ENCODE data around the gene FARP1. TPM values are rescaled to one million over a fixed set of nuclear protein-coding genes. Genes with fewer than 3 reads are reported as not detected.

The FARP1 gene
- total and polyA plus RNA-seq, 2 of the 8 experiments (the other 6 are each of a cell fraction or from before 2014, with no cell fraction given), result 24.7 to 104 TPM

DNA sequence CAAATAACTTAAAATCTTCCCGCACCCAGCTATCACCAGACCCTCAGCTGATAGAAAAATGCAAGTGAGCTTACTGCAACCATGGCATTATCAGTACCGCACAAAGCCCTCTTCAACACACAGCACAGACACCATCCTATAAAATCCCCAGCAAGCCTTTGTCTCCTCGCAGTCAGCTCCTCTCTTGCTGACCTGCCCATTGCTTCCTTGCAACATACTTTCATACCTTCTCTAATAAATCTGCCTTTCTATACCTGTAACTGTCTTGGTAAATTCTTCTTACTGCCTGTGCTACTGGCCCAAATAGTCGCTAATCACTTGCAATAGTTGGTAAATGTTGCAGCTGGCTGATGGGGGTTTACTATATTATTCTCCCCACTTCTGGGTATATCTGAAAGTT is 43.3 kb upstream of the FARP1 start:
- FAIRE-seq, result no peak
- WGBS, 2 experiments (ENCODE audit: extremely low coverage in 1 of 2, insufficient coverage in 1 of 2, insufficient read length in 1 of 2, insufficient replicate concordance in 2 of 2, low coverage in 1 of 2, low lambda C conversion rate in 2 of 2, missing lambda C conversion rate in 1 of 2), result 92% methylated on average over 4 of the region's 4 CpGs; no CpG with 5 or more reads in 1 of the 2 experiments
- TF ChIP-seq CBX8 (IDR thresholded peaks at IDR 0.05; ENCODE audit: borderline replicate concordance, low read depth, low read length) (no peak), CHD2 (IDR thresholded peaks at IDR 0.05; ENCODE audit: low read length) (no peak), RNF2 (IDR thresholded peaks at IDR 0.05; ENCODE audit: borderline replicate concordance, low read depth, low read length, missing control alignments, poor library complexity, severe bottlenecking) (no peak), HDAC6 (IDR thresholded peaks at IDR 0.05; ENCODE audit: low read depth, low read length) (no peak), SUZ12 (IDR thresholded peaks at IDR 0.05; ENCODE audit: low read length) (no peak), BACH1 (IDR thresholded peaks at IDR 0.05; ENCODE audit: low read length) (no peak), TBP (IDR thresholded peaks at IDR 0.05; ENCODE audit: low read depth, low read length) (no peak), POLR2A (IDR thresholded peaks at IDR 0.05; ENCODE audit: control extremely low read depth in 1 of 2, low read depth in 2 of 2, low read length in 2 of 2) (no peak), GTF2F1 (IDR thresholded peaks at IDR 0.05; ENCODE audit: borderline replicate concordance, low read depth, low read length) (no peak), TAF7 (optimal IDR thresholded peaks at IDR 0.05; ENCODE audit: borderline replicate concordance, low read depth, low read length) (no peak), KDM4A (IDR thresholded peaks at IDR 0.05; ENCODE audit: low read depth, low read length, severe bottlenecking) (no peak)

More for the DNA sequence above, 43.3 kb upstream of the FARP1 start:
- ChIA-PET POLR2A (ENCODE audit: partially characterized antibody) (no interaction called here), CTCF (ENCODE audit: partially characterized antibody) (interaction anchor here (2.0 kb wide), 1 partner anchor 9 kb away, joined by 4 read pairs; no protein-coding TSS in a partner anchor)
- Histone ChIP-seq H2BK12ac (ENCODE audit: low read depth, low read length) (no peak overlapping the region), H3K79me1 (ENCODE audit: low read depth, low read length) (no peaks in the 10 kb centered on the region), H3K36me3 (ENCODE audit: control insufficient read depth in 2 of 4, insufficient read depth in 4 of 4, low read length in 3 of 4) (no peaks in the 10 kb centered on the region; a peak in 1 of 8 replicates), H3K18ac (ENCODE audit: extremely low read depth, low read length) (no peak overlapping the region), H3K4me3 (ENCODE audit: extremely low read depth in 1 of 4, insufficient read depth in 2 of 4, low read depth in 3 of 4, low read length in 4 of 4) (no peak overlapping the region), H3K9me3 (ENCODE audit: insufficient read depth in 2 of 2, low read depth in 1 of 2, low read length in 1 of 2) (peaks cover 6 to 7% of the 10 kb centered on the region in 2 experiments; a peak in 2 of 4 replicates), H4K20me1 (replicated peaks in 1 of 2; ENCODE audit: control insufficient read depth in 1 of 2, insufficient read depth in 2 of 2, low read length in 2 of 2) (no peaks in the 10 kb centered on the region), H4K5ac (ENCODE audit: insufficient read length, low read depth, low read length) (no peak overlapping the region), H2BK120ac (replicated peaks; ENCODE audit: low read depth, low read length) (no peak overlapping the region), H4K8ac (ENCODE audit: extremely low read depth, insufficient read depth, low read length) (no peak overlapping the region), H2AFZ (ENCODE audit: low read length) (no peak overlapping the region), H3K79me2 (ENCODE audit: control insufficient read depth in 1 of 2, insufficient read depth in 2 of 2, low read length in 2 of 2) (no peaks in the 10 kb centered on the region), H2BK20ac (ENCODE audit: low read length) (no peak overlapping the region), H3K23ac (ENCODE audit: insufficient read length) (no peak overlapping the region), H3K4me2 (ENCODE audit: insufficient read depth in 1 of 2, low read depth in 2 of 2, low read length in 2 of 2) (no peak overlapping the region), H2AK5ac (ENCODE audit: low read depth, low read length) (no peak overlapping the region), H3K56ac (replicated peaks; ENCODE audit: insufficient read length, low read depth, low read length) (no peak overlapping the region), H3K4ac (replicated peaks; ENCODE audit: insufficient read length, low read depth, low read length) (no peak overlapping the region), H3K27me3 (replicated peaks in 1 of 4; ENCODE audit: control insufficient read depth in 3 of 4, extremely low read depth in 1 of 4, insufficient read depth in 3 of 4, low read length in 3 of 4) (no peaks in the 10 kb centered on the region), H2BK5ac (ENCODE audit: low read depth, low read length) (no peak overlapping the region), H2BK15ac (ENCODE audit: low read length) (no peak overlapping the region), H4K91ac (replicated peaks; ENCODE audit: insufficient read length, low read length) (no peak overlapping the region), H3K23me2 (ENCODE audit: low read depth, low read length) (no peaks in the 10 kb centered on the region), H3K9ac (replicated peaks in 1 of 4; ENCODE audit: extremely low read depth in 1 of 4, low read depth in 3 of 4, low read length in 3 of 4) (no peak overlapping the region), H3K27ac (ENCODE audit: low read depth, low read length) (no peak overlapping the region), H3K14ac (ENCODE audit: insufficient read length) (no peak overlapping the region), H3K4me1 (replicated peaks in 1 of 4; ENCODE audit: control insufficient read depth in 3 of 4, insufficient read depth in 4 of 4, low read length in 3 of 4) (peaks cover 0 to 5% (median 2%) of the 10 kb centered on the region in 4 experiments; a peak in 5 of 7 replicates)
- DNase-seq (ENCODE audit: low read depth in 1 of 2, low spot score in 2 of 2), result no peak

Measured in H1 (cell line).